Measurements from ENCODE around the gene LRRK1.

Gene LRRK1

DNA sequence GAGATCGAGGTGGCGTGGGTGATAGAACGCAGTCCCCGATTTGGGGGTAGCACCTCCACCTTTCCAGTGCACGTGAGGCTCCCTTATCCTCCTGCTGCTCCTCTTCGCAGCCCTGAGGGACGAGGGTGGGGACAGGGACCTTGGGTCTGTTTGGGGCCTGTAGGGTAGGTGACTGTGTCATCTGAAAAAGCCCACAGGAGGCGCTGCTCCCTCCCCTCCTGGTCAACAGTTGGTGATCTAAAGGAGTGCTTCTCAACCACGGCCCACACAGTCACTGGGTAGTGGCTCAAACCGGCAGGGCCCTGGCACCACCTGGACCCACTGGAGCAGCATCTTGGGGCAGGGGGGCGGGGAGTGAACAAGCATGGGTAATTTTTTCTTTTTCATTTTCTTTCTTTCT is 7.1 kb downstream of the LRRK1 start:
- no peaks in the 10 kb centered on the region for H3K27me3 ChIP-seq (ENCODE audit: low read depth, low read length)
- no peak overlapping the region for H3K4me2 ChIP-seq (ENCODE audit: low read length)
- H3K36me3 ChIP-seq (replicated peaks; ENCODE audit: low read depth, low read length), result peaks cover 78% of the 10 kb centered on the region
- no peak overlapping the region for H2AFZ ChIP-seq (ENCODE audit: low read depth, low read length)
- H3K4me3 ChIP-seq (ENCODE audit: low read length), result no peak overlapping the region
- peaks cover 49% of the 10 kb centered on the region for H3K79me2 ChIP-seq (ENCODE audit: low read length)
- no peak overlapping the region for H3K9ac ChIP-seq (ENCODE audit: low read length)
- H3K27ac ChIP-seq (ENCODE audit: low read length), result no peak overlapping the region
- peaks cover 47% of the 10 kb centered on the region for H3K4me1 ChIP-seq (ENCODE audit: low read length)
- H4K20me1 ChIP-seq (ENCODE audit: insufficient read depth, low read length), result peaks cover 52% of the 10 kb centered on the region; the same call in 1 of the 2 replicates
- TF ChIP-seq EZH2phosphoT487 (IDR thresholded peaks at IDR 0.05; ENCODE audit: low read depth), result no peak
- H3K9me3 ChIP-seq (ENCODE audit: insufficient read depth, low read length), result peaks cover 3% of the 10 kb centered on the region; the same call in 1 of the 2 replicates

DNA sequence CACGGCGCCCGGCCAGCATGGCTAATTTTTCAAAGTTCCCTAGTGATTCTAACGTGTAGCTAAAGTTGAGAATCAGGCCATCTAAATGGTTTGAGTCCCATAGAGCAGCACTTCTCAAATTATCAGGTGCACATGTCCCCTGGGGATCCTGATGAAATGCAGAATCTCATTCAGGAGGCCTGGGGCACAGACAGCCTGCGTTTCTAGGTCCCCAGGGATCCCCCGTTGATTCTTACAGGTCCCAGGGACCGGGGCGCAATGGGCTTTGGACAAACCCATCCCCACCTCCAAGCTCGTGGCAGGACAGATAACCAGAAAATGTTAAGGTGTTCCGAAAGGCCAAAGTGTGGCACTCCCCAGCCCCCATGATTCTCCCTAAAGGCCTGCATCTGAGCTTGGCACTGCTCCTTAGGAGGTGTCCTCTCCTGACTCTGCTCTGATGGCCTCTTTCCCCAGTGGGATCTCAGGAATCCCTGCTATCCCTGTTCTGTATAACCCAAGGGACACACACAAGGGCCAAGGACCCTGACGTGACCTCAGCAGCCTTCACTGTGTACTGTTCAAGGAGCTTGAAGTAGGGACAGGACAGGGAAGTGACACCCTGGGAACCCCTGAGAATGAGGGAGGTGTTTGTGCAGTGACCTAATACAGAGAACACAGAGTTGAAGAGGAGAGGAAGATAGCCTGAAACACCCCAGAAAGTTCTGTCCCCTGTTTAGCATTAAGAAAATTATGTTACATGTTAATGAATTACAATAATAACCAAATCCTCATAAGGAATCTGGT is 8.0 kb downstream of the LRRK1 start:
- H3K4me3 ChIP-seq (ENCODE audit: low read length), result no peak overlapping the region
- TF ChIP-seq, protein P1, sequence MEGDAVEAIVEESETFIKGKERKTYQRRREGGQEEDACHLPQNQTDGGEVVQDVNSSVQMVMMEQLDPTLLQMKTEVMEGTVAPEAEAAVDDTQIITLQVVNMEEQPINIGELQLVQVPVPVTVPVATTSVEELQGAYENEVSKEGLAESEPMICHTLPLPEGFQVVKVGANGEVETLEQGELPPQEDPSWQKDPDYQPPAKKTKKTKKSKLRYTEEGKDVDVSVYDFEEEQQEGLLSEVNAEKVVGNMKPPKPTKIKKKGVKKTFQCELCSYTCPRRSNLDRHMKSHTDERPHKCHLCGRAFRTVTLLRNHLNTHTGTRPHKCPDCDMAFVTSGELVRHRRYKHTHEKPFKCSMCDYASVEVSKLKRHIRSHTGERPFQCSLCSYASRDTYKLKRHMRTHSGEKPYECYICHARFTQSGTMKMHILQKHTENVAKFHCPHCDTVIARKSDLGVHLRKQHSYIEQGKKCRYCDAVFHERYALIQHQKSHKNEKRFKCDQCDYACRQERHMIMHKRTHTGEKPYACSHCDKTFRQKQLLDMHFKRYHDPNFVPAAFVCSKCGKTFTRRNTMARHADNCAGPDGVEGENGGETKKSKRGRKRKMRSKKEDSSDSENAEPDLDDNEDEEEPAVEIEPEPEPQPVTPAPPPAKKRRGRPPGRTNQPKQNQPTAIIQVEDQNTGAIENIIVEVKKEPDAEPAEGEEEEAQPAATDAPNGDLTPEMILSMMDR (IDR thresholded peaks at IDR 0.05; ENCODE audit: low read depth, low read length), result no peak
- TF ChIP-seq EZH2phosphoT487 (IDR thresholded peaks at IDR 0.05; ENCODE audit: low read depth), result no peak
- no peak overlapping the region for H3K9ac ChIP-seq (ENCODE audit: low read length)
- H4K20me1 ChIP-seq (ENCODE audit: insufficient read depth, low read length), result peaks cover 53% of the 10 kb centered on the region; the same call in 1 of the 2 replicates
- H3K36me3 ChIP-seq (replicated peaks; ENCODE audit: low read depth, low read length), result peaks cover 80% of the 10 kb centered on the region
- peaks cover 41% of the 10 kb centered on the region for H3K4me1 ChIP-seq (ENCODE audit: low read length)
- H2AFZ ChIP-seq (ENCODE audit: low read depth, low read length), result no peak overlapping the region
- H3K27me3 ChIP-seq (ENCODE audit: low read depth, low read length), result no peaks in the 10 kb centered on the region
- peaks cover 45% of the 10 kb centered on the region for H3K79me2 ChIP-seq (ENCODE audit: low read length)
- H3K4me2 ChIP-seq (ENCODE audit: low read length), result peak overlapping the region; percentile 49
- peaks cover 3% of the 10 kb centered on the region; the same call in 1 of the 2 replicates for H3K9me3 ChIP-seq (ENCODE audit: insufficient read depth, low read length)
- H3K27ac ChIP-seq (ENCODE audit: low read length), result peak overlapping the region; percentile 51

DNA sequence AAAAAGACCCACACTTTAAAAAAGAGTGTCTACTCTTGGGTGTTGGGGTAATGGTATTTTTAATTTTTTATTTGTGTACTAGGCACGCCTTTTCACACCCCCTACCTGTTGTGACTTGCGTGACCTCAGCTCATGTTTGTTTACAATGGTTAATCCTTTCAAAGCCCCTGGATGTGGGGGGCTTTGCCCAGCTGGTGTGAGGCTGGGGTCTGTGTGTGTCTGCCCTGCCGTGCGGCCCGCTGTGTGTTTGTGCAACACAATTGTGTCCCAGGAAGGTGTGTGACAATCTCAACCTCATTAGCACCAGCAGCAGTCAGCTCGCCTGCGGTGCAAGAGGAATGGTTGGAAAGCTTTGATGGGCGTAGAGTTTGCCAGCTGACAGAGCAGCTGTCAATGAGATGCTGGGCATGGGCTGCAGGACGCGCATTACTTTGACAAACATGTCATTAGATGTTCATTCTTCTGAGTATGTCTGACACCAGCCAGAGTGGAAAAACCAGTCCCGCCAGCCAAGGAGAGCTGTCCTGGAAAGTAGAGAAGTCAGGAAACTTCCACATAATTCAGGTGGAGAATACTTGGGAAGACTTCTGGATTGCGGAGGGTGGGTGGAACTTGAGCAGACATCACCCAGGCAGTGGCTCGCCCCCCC is 9.6 kb downstream of the LRRK1 start:
- no peak overlapping the region for H3K27ac ChIP-seq (ENCODE audit: low read length)
- peaks cover 3% of the 10 kb centered on the region; the same call in 1 of the 2 replicates for H3K9me3 ChIP-seq (ENCODE audit: insufficient read depth, low read length)
- no peak overlapping the region for H2AFZ ChIP-seq (ENCODE audit: low read depth, low read length)
- H3K79me2 ChIP-seq (ENCODE audit: low read length), result peaks cover 35% of the 10 kb centered on the region
- TF ChIP-seq, protein P1 (IDR thresholded peaks at IDR 0.05; ENCODE audit: low read depth, low read length), result no peak
- TF ChIP-seq EZH2phosphoT487 (IDR thresholded peaks at IDR 0.05; ENCODE audit: low read depth), result no peak
- H3K36me3 ChIP-seq (replicated peaks; ENCODE audit: low read depth, low read length), result peaks cover 76% of the 10 kb centered on the region
- H3K27me3 ChIP-seq (ENCODE audit: low read depth, low read length), result no peaks in the 10 kb centered on the region
- H4K20me1 ChIP-seq (ENCODE audit: insufficient read depth, low read length), result peaks cover 55% of the 10 kb centered on the region; the same call in 1 of the 2 replicates
- H3K4me1 ChIP-seq (ENCODE audit: low read length), result peaks cover 34% of the 10 kb centered on the region
- H3K4me3 ChIP-seq (ENCODE audit: low read length), result no peak overlapping the region
- no peak overlapping the region for H3K4me2 ChIP-seq (ENCODE audit: low read length)
- no peak overlapping the region for H3K9ac ChIP-seq (ENCODE audit: low read length)

DNA sequence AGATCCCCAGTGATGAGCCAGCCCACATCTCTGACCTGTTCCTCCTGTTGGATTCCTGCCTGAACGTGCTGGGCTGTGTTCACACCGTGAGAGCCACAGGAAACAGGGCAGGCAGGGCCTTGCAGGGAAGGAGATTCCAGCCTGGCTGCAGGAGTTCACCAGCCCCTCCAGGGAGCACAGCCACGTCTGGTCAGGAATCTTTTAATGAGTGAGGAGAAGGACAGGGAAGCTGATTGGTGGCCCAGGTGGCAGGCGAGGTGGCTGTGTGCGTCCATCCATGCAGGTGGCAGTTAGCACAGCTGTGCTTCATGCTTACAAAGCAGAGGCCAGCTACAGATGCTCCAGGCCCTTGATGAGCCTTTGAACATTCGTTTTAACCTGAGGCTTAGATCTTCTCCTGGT is 10.5 kb downstream of the LRRK1 start:
- H3K36me3 ChIP-seq (replicated peaks; ENCODE audit: low read depth, low read length), result peaks cover 71% of the 10 kb centered on the region
- peaks cover 40% of the 10 kb centered on the region for H3K4me1 ChIP-seq (ENCODE audit: low read length)
- peaks cover 3% of the 10 kb centered on the region; the same call in 1 of the 2 replicates for H3K9me3 ChIP-seq (ENCODE audit: insufficient read depth, low read length)
- H3K79me2 ChIP-seq (ENCODE audit: low read length), result peaks cover 26% of the 10 kb centered on the region
- no peak overlapping the region for H2AFZ ChIP-seq (ENCODE audit: low read depth, low read length)
- TF ChIP-seq EZH2phosphoT487 (IDR thresholded peaks at IDR 0.05; ENCODE audit: low read depth), result no peak
- TF ChIP-seq, protein P1 (IDR thresholded peaks at IDR 0.05; ENCODE audit: low read depth, low read length), result no peak
- no peak overlapping the region for H3K9ac ChIP-seq (ENCODE audit: low read length)
- no peak overlapping the region for H3K27ac ChIP-seq (ENCODE audit: low read length)
- peaks cover 47% of the 10 kb centered on the region; the same call in 1 of the 2 replicates for H4K20me1 ChIP-seq (ENCODE audit: insufficient read depth, low read length)
- H3K4me3 ChIP-seq (ENCODE audit: low read length), result no peak overlapping the region
- no peak overlapping the region for H3K4me2 ChIP-seq (ENCODE audit: low read length)
- no peaks in the 10 kb centered on the region for H3K27me3 ChIP-seq (ENCODE audit: low read depth, low read length)

Measured in OCI-LY3 (cell line).